GM23338 (cell line): Measurements from ENCODE around the gene BARD1. TPM values are rescaled to one million over a fixed set of nuclear protein-coding genes. Genes with fewer than 3 reads are reported as not detected.

Experiments
- ATAC-seq: fragments of 200-7000 bp; cut with Tn5 transposase; 3 replicates; pipeline ENCODE4 v1.9.1; 2020
- DNase-seq: peaks from one replicate; pipeline ENCODE4 v3.0.0-alpha.2; 2015; ENCODE audit warnings: low spot score
- H2AFZ ChIP-seq: fragments of 200-600 bp; sonication (generic); 2 replicates; pipeline ENCODE4 v1.8.0; 2016; ENCODE audit warnings: antibody characterized with exemption, mild to moderate bottlenecking, moderate library complexity
- H3F3A ChIP-seq: fragments of 200-600 bp; sonication (generic); replicated peaks from 2 replicates; pipeline ENCODE4 v1.8.0; 2017; ENCODE audit warnings: antibody characterized with exemption, mixed run types, low read depth
- H3K27ac ChIP-seq: fragments of 200-600 bp; sonication (generic); 2 replicates; pipeline ENCODE4 v1.6.1; 2016; ENCODE audit warnings: low read depth
- H3K27me3 ChIP-seq: fragments of 200-600 bp; sonication (generic); 2 replicates; pipeline ENCODE4 v1.8.0; 2016; ENCODE audit warnings: mild to moderate bottlenecking, mixed run types, moderate library complexity; ENCODE audit not compliant: insufficient read depth
- H3K36me3 ChIP-seq: fragments of 200-600 bp; sonication (generic); 2 replicates; pipeline ENCODE4 v1.8.0; 2016; ENCODE audit warnings: mild to moderate bottlenecking; ENCODE audit not compliant: insufficient read depth
- H3K4me1 ChIP-seq: fragments of 200-600 bp; sonication (generic); 2 replicates; pipeline ENCODE4 v1.8.0; 2016; ENCODE audit warnings: mild to moderate bottlenecking, moderate library complexity; ENCODE audit not compliant: insufficient read depth
- H3K4me2 ChIP-seq: fragments of 200-600 bp; sonication (generic); 2 replicates; pipeline ENCODE4 v1.7.1; 2017; ENCODE audit warnings: mixed run types
- H3K4me3 ChIP-seq: fragments of 200-600 bp; sonication (generic); 2 replicates; pipeline ENCODE4 v1.6.1; 2016; ENCODE audit warnings: mixed run types
- H3K79me2 ChIP-seq: fragments of 200-600 bp; sonication (generic); replicated peaks from 2 replicates; pipeline ENCODE4 v1.8.0; 2017; ENCODE audit warnings: mild to moderate bottlenecking; ENCODE audit not compliant: insufficient read depth
- H3K9me2 ChIP-seq: fragments of 200-600 bp; sonication (generic); 2 replicates; pipeline ENCODE4 v1.8.0; 2017; ENCODE audit not compliant: insufficient read depth
- H4K20me1 ChIP-seq: fragments of 200-600 bp; sonication (generic); replicated peaks from 2 replicates; pipeline ENCODE4 v1.8.0; 2017; ENCODE audit warnings: mild to moderate bottlenecking; ENCODE audit not compliant: insufficient read depth
- H3K27ac Mint-ChIP-seq: 2 replicates; pipeline ENCODE4 v1.8.0; 2020; ENCODE audit warnings: inconsistent platforms, mild to moderate bottlenecking, moderate library complexity, mixed read lengths
- H3K27me3 Mint-ChIP-seq: 3 replicates; pipeline ENCODE4 v1.8.0; 2022; ENCODE audit warnings: low read depth, mild to moderate bottlenecking, moderate library complexity, mixed read lengths, inconsistent platforms; ENCODE audit not compliant: insufficient read depth, poor library complexity
- H3K36me3 Mint-ChIP-seq: 3 replicates; pipeline ENCODE4 v1.8.0; 2021; ENCODE audit warnings: low read depth, mild to moderate bottlenecking, inconsistent platforms, moderate library complexity, mixed read lengths
- H3K4me1 Mint-ChIP-seq: 3 replicates; pipeline ENCODE4 v1.8.0; 2020; ENCODE audit warnings: mild to moderate bottlenecking, inconsistent platforms, mixed read lengths
- H3K4me3 Mint-ChIP-seq: 3 replicates; pipeline ENCODE4 v1.8.0; 2021; ENCODE audit warnings: moderate library complexity, mild to moderate bottlenecking, inconsistent platforms, mixed read lengths
- H3K9me3 Mint-ChIP-seq: 3 replicates; pipeline ENCODE4 v1.8.0; 2020; ENCODE audit warnings: moderate library complexity, mild to moderate bottlenecking, inconsistent platforms, mixed read lengths
- CREB1 ChIP-seq: fragments of 250-450 bp; sonication (Bioruptor Pico); IDR thresholded peaks from 2 replicates; pipeline ENCODE4 v1.5.0; 2020; ENCODE audit warnings: low read depth, mild to moderate bottlenecking, moderate library complexity
- EZH2 ChIP-seq: fragments of 200-600 bp; sonication (generic); IDR thresholded peaks from one replicate; pipeline ENCODE4 v1.8.0; 2017; ENCODE audit warnings: antibody characterized with exemption, mild to moderate bottlenecking, low read depth; ENCODE audit not compliant: unreplicated experiment
- JUNB ChIP-seq: IDR thresholded peaks from one replicate; pipeline ENCODE4 v1.6.1; 2016; ENCODE audit warnings: antibody characterized with exemption; ENCODE audit not compliant: unreplicated experiment
- POLR2AphosphoS5 ChIP-seq: IDR thresholded peaks from 2 replicates; pipeline ENCODE4 v1.6.1; 2016; ENCODE audit warnings: antibody characterized with exemption, low read depth
- STAT1 ChIP-seq: IDR thresholded peaks from one replicate; pipeline ENCODE4 v1.6.1; 2016; ENCODE audit warnings: antibody characterized with exemption; ENCODE audit not compliant: unreplicated experiment
- ZNF114 ChIP-seq: fragments of 250-450 bp; sonication (Bioruptor Pico); IDR thresholded peaks from 2 replicates; pipeline ENCODE4 v1.5.0; 2020; ENCODE audit warnings: mild to moderate bottlenecking, moderate library complexity
- ZNF331 ChIP-seq: fragments of 250-450 bp; sonication (Bioruptor Pico); IDR thresholded peaks from 2 replicates; pipeline ENCODE4 v1.5.0; 2020; ENCODE audit warnings: low read depth, mild to moderate bottlenecking, moderate library complexity
- polyA plus RNA-seq: library from polyadenylated mRNA; unstranded; fragments of >200 nt; fragmentation: Nextera tagmentation; extraction: Ambion mirVana; gene quantifications from 2 replicates; pipeline ENCODE4 v1.2.1, GENCODE V29; 2016
- total RNA-seq: library from RNA; depleted of rRNA; stranded (reverse); fragments of >200 nt; shearing (Covaris generic); gene quantifications from 2 replicates; pipeline ENCODE4 v1.2.3, GENCODE V29; 2014
- TF ChIP-seq, protein P1 (sequence below): IDR thresholded peaks from 2 replicates; pipeline ENCODE4 v1.6.1; 2016; ENCODE audit warnings: antibody characterized with exemption
- TF ChIP-seq, protein P2 (sequence below): IDR thresholded peaks from one replicate; pipeline ENCODE4 v1.6.1; 2018; ENCODE audit warnings: antibody characterized with exemption; ENCODE audit not compliant: unreplicated experiment
- TF ChIP-seq, protein P3 (sequence below): fragments of 250-450 bp; sonication (Bioruptor Pico); IDR thresholded peaks from 2 replicates; pipeline ENCODE4 v1.5.0; 2020; ENCODE audit warnings: mild to moderate bottlenecking, moderate library complexity
- TF ChIP-seq, protein P4 (sequence below), 2 experiments: fragments of 200-600 bp in 1 of 2; sonication (generic) in 1 of 2; conservative IDR thresholded peaks; 2 replicates each; pipeline versions ENCODE4 v1.5.1 to v1.6.1; 2016 to 2017; ENCODE audit warnings: antibody characterized with exemption in 2 of 2, low read depth in 2 of 2, mild to moderate bottlenecking in 2 of 2, moderate library complexity in 1 of 2

The BARD1 gene
- total and polyA plus RNA-seq, 2 experiments from 2014 or later = 33.9 to 61.0 TPM

DNA sequence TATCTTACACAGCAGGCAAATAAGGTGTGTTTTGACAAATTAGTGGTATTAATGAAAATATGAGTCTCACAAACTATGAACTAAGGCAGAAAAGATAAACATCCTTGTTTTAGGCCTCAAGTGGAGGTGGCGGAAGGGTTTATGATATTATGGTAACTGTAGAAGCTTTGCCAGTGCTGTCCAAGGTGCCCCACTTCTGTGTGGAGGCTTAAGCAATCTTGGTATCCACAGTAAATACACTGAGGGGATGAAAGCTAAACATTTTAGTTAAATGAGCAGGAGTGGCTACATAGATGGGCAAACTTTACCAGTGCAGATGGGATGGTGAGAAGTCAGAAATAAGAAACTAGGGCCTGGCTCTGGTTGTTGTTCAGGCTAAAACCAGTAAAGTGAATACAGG is 84.7 kb downstream of the BARD1 start:
- H3K27ac Mint-ChIP-seq = no peak overlapping the region
- no peaks in the 10 kb centered on the region for H3K27me3 Mint-ChIP-seq

More for the DNA sequence above, 84.7 kb downstream of the BARD1 start:
- Mint-ChIP-seq H3K4me1 (peaks cover 6% of the 10 kb centered on the region; the same call in 2 of the 3 replicates), H3K36me3 (peaks cover 48% of the 10 kb centered on the region), H3K9me3 (peaks cover 7% of the 10 kb centered on the region; the same call in 2 of the 3 replicates), H3K4me3 (no peak overlapping the region)
- ATAC-seq = no peak
- Histone ChIP-seq H3K79me2 (no peaks in the 10 kb centered on the region), H3K27ac (no peak overlapping the region), H3K4me3 (no peak overlapping the region), H4K20me1 (no peaks in the 10 kb centered on the region), H3K36me3 (peaks cover 13% of the 10 kb centered on the region), H3K4me1 (no peaks in the 10 kb centered on the region), H2AFZ (no peak overlapping the region), H3K9me2 (no peaks in the 10 kb centered on the region), H3F3A (no peaks in the 10 kb centered on the region), H3K27me3 (no peaks in the 10 kb centered on the region), H3K4me2 (no peak overlapping the region)
- no peak for DNase-seq
- TF ChIP-seq, protein P1, sequence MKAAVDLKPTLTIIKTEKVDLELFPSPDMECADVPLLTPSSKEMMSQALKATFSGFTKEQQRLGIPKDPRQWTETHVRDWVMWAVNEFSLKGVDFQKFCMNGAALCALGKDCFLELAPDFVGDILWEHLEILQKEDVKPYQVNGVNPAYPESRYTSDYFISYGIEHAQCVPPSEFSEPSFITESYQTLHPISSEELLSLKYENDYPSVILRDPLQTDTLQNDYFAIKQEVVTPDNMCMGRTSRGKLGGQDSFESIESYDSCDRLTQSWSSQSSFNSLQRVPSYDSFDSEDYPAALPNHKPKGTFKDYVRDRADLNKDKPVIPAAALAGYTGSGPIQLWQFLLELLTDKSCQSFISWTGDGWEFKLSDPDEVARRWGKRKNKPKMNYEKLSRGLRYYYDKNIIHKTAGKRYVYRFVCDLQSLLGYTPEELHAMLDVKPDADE = no peak
- TF ChIP-seq EZH2 (no peak), JUNB (no peak), ZNF114 (CRISPR knock-in tag) (no peak), POLR2AphosphoS5 (no peak), ZNF331 (CRISPR knock-in tag) (no peak), CREB1 (CRISPR knock-in tag) (no peak), STAT1 (no peak)
- TF ChIP-seq, protein P2, sequence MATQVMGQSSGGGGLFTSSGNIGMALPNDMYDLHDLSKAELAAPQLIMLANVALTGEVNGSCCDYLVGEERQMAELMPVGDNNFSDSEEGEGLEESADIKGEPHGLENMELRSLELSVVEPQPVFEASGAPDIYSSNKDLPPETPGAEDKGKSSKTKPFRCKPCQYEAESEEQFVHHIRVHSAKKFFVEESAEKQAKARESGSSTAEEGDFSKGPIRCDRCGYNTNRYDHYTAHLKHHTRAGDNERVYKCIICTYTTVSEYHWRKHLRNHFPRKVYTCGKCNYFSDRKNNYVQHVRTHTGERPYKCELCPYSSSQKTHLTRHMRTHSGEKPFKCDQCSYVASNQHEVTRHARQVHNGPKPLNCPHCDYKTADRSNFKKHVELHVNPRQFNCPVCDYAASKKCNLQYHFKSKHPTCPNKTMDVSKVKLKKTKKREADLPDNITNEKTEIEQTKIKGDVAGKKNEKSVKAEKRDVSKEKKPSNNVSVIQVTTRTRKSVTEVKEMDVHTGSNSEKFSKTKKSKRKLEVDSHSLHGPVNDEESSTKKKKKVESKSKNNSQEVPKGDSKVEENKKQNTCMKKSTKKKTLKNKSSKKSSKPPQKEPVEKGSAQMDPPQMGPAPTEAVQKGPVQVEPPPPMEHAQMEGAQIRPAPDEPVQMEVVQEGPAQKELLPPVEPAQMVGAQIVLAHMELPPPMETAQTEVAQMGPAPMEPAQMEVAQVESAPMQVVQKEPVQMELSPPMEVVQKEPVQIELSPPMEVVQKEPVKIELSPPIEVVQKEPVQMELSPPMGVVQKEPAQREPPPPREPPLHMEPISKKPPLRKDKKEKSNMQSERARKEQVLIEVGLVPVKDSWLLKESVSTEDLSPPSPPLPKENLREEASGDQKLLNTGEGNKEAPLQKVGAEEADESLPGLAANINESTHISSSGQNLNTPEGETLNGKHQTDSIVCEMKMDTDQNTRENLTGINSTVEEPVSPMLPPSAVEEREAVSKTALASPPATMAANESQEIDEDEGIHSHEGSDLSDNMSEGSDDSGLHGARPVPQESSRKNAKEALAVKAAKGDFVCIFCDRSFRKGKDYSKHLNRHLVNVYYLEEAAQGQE = no peak
- TF ChIP-seq, protein P3, sequence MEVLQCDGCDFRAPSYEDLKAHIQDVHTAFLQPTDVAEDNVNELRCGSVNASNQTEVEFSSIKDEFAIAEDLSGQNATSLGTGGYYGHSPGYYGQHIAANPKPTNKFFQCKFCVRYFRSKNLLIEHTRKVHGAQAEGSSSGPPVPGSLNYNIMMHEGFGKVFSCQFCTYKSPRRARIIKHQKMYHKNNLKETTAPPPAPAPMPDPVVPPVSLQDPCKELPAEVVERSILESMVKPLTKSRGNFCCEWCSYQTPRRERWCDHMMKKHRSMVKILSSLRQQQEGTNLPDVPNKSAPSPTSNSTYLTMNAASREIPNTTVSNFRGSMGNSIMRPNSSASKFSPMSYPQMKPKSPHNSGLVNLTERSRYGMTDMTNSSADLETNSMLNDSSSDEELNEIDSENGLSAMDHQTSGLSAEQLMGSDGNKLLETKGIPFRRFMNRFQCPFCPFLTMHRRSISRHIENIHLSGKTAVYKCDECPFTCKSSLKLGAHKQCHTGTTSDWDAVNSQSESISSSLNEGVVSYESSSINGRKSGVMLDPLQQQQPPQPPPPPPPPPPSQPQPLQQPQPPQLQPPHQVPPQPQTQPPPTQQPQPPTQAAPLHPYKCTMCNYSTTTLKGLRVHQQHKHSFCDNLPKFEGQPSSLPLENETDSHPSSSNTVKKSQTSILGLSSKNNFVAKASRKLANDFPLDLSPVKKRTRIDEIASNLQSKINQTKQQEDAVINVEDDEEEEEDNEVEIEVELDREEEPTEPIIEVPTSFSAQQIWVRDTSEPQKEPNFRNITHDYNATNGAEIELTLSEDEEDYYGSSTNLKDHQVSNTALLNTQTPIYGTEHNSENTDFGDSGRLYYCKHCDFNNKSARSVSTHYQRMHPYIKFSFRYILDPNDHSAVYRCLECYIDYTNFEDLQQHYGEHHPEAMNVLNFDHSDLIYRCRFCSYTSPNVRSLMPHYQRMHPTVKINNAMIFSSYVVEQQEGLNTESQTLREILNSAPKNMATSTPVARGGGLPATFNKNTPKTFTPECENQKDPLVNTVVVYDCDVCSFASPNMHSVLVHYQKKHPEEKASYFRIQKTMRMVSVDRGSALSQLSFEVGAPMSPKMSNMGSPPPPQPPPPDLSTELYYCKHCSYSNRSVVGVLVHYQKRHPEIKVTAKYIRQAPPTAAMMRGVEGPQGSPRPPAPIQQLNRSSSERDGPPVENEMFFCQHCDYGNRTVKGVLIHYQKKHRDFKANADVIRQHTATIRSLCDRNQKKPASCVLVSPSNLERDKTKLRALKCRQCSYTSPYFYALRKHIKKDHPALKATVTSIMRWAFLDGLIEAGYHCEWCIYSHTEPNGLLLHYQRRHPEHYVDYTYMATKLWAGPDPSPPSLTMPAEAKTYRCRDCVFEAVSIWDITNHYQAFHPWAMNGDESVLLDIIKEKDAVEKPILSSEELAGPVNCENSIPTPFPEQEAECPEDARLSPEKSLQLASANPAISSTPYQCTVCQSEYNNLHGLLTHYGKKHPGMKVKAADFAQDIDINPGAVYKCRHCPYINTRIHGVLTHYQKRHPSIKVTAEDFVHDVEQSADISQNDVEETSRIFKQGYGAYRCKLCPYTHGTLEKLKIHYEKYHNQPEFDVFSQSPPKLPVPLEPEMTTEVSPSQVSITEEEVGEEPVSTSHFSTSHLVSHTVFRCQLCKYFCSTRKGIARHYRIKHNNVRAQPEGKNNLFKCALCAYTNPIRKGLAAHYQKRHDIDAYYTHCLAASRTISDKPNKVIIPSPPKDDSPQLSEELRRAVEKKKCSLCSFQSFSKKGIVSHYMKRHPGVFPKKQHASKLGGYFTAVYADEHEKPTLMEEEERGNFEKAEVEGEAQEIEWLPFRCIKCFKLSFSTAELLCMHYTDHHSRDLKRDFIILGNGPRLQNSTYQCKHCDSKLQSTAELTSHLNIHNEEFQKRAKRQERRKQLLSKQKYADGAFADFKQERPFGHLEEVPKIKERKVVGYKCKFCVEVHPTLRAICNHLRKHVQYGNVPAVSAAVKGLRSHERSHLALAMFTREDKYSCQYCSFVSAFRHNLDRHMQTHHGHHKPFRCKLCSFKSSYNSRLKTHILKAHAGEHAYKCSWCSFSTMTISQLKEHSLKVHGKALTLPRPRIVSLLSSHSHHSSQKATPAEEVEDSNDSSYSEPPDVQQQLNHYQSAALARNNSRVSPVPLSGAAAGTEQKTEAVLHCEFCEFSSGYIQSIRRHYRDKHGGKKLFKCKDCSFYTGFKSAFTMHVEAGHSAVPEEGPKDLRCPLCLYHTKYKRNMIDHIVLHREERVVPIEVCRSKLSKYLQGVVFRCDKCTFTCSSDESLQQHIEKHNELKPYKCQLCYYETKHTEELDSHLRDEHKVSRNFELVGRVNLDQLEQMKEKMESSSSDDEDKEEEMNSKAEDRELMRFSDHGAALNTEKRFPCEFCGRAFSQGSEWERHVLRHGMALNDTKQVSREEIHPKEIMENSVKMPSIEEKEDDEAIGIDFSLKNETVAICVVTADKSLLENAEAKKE (CRISPR knock-in tag) = no peak
- TF ChIP-seq, protein P4, sequence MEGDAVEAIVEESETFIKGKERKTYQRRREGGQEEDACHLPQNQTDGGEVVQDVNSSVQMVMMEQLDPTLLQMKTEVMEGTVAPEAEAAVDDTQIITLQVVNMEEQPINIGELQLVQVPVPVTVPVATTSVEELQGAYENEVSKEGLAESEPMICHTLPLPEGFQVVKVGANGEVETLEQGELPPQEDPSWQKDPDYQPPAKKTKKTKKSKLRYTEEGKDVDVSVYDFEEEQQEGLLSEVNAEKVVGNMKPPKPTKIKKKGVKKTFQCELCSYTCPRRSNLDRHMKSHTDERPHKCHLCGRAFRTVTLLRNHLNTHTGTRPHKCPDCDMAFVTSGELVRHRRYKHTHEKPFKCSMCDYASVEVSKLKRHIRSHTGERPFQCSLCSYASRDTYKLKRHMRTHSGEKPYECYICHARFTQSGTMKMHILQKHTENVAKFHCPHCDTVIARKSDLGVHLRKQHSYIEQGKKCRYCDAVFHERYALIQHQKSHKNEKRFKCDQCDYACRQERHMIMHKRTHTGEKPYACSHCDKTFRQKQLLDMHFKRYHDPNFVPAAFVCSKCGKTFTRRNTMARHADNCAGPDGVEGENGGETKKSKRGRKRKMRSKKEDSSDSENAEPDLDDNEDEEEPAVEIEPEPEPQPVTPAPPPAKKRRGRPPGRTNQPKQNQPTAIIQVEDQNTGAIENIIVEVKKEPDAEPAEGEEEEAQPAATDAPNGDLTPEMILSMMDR (conservative IDR thresholded peaks at IDR 0.05; ENCODE audit: low read depth in 2 of 2) = no peak
